ENCODE data around the gene NDUFB8.

NDUFB8 gene

DNA sequence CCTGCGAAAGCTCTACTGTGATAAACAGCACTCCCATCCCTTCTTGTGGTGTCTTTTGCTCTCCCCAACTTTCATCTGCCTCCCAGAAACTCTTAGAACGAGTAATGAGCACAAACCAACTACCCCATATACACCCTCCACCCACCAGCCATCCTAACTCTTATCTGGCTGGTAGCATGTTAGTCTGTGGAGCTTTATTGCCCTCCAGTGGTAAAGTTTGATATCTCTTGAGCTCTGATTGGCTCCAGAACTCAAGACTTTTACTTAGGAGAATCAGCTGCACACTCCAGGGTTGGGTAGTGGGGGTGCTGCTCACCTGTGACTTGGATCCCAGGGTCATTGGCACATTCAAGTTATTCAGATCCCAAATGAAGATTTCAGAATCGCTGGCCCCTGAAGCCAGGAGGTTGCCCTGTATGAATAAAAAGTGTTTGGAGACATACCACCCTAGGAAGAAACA is 20.9 kb downstream of the NDUFB8 start:
- no peaks in the 10 kb centered on the region for H3K27me3 ChIP-seq (ENCODE audit: control insufficient read depth in 2 of 2, insufficient read depth in 2 of 2, low read length in 2 of 2)
- no peaks in the 10 kb centered on the region for H3K9me3 ChIP-seq (ENCODE audit: control insufficient read depth in 2 of 2, low read length in 2 of 2)
- no peaks in the 10 kb centered on the region for H3K4me1 ChIP-seq (ENCODE audit: control insufficient read depth in 2 of 2, insufficient read depth in 2 of 2, low read length in 2 of 2)
- H3K9ac ChIP-seq (ENCODE audit: low read depth in 1 of 2, low read length in 2 of 2) = no peak overlapping the region
- H3K4me3 ChIP-seq (ENCODE audit: low read length in 2 of 2) = no peak overlapping the region
- no peak overlapping the region for H3K27ac ChIP-seq (ENCODE audit: low read depth in 2 of 2, low read length in 2 of 2)
- H3K36me3 ChIP-seq (ENCODE audit: control insufficient read depth in 2 of 2, insufficient read depth in 2 of 2, low read length in 2 of 2) = peaks cover 14 to 24% of the 10 kb centered on the region in 2 donors

DNA sequence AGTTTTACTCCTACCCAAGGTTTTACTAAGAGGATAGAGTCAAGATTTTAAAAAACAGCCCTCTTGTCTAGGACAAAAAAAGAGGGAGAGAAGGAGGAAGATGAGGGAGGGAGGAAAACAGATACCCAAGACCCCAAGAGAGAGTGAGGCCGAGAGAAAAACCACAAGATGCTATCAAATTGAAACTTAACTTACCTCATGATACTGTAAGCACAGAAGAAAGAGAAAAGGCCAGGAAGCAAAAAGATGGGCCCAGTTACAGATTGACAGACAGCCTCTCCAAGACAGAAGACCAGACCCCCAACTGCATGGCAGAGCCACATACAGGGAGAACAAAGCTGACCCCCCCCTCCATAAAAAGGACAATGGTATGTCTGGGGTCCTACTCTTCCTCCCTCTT is 21.4 kb downstream of the NDUFB8 start:
- Histone ChIP-seq H3K9me3 (ENCODE audit: control insufficient read depth in 2 of 2, low read length in 2 of 2) (no peaks in the 10 kb centered on the region), H3K4me1 (ENCODE audit: control insufficient read depth in 2 of 2, insufficient read depth in 2 of 2, low read length in 2 of 2) (no peaks in the 10 kb centered on the region), H3K36me3 (ENCODE audit: control insufficient read depth in 2 of 2, insufficient read depth in 2 of 2, low read length in 2 of 2) (peaks cover 14 to 24% of the 10 kb centered on the region in 2 donors), H3K9ac (ENCODE audit: low read depth in 1 of 2, low read length in 2 of 2) (no peak overlapping the region), H3K27me3 (ENCODE audit: control insufficient read depth in 2 of 2, insufficient read depth in 2 of 2, low read length in 2 of 2) (no peaks in the 10 kb centered on the region), H3K4me3 (ENCODE audit: low read length in 2 of 2) (no peak overlapping the region), H3K27ac (ENCODE audit: low read depth in 2 of 2, low read length in 2 of 2) (no peak overlapping the region)

DNA sequence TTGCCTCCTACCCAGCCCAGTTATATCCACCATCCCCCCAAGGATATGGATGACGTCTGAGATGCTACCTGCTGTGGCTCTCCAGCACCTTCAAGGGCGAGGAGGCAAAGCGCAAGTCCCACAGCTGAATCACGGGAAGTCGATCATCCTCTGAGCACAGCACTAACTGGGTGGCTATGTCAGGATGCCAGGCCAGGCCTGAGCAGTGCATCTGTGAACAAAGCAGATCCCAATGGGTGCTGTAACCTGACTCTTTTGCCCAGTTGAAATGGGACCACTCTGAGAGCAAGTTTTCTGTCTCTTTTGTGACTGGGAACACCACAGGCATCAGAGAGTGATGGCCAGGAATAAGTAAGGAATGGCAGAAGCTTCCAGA is 22.3 kb downstream of the NDUFB8 start:
- H3K27ac ChIP-seq (ENCODE audit: low read depth in 2 of 2, low read length in 2 of 2) = no peak overlapping the region
- H3K36me3 ChIP-seq (ENCODE audit: control insufficient read depth in 2 of 2, insufficient read depth in 2 of 2, low read length in 2 of 2) = peaks cover 10 to 23% of the 10 kb centered on the region in 2 donors
- H3K9me3 ChIP-seq (ENCODE audit: control insufficient read depth in 2 of 2, low read length in 2 of 2) = no peaks in the 10 kb centered on the region
- no peaks in the 10 kb centered on the region for H3K27me3 ChIP-seq (ENCODE audit: control insufficient read depth in 2 of 2, insufficient read depth in 2 of 2, low read length in 2 of 2)
- no peak overlapping the region for H3K4me3 ChIP-seq (ENCODE audit: low read length in 2 of 2)
- no peaks in the 10 kb centered on the region for H3K4me1 ChIP-seq (ENCODE audit: control insufficient read depth in 2 of 2, insufficient read depth in 2 of 2, low read length in 2 of 2)
- no peak overlapping the region for H3K9ac ChIP-seq (ENCODE audit: low read depth in 1 of 2, low read length in 2 of 2)

DNA sequence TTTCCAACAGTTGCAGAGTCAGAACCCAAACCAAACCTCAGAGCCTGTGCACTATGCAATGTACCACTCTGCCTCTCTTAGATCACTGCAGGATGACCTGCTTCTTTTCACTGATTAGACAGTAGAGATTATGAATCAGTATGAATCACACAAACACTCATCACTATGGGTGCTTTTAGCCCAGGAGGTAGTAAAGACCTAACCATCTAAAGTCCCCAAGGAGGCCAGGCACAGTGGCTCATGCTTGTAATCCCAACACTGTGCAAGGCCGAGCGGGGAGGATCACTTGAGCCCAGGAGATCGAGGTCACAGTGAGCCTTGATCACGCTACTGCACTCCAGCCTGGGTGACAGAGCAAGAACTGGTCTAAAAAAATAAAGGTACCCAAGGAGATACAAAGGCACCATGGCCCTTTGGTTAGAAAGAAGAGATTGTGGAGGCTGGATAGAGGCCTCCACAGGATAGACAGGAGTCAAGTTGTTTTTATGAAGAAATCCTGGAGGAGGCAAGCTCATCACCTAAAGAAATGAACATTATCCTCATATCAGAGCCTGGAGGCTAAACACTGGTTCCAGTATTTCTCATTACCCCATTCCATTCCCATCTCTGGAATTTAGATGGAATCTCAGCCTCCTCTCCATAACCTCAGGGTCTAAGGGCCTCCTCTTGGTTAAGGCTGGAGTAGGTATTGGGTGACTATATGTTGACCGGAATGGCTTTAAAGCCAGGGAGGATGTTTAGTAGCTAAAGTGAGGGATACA is 22.9 kb downstream of the NDUFB8 start:
- H3K9ac ChIP-seq (ENCODE audit: low read depth in 1 of 2, low read length in 2 of 2) = no peak overlapping the region
- H3K4me1 ChIP-seq (ENCODE audit: control insufficient read depth in 2 of 2, insufficient read depth in 2 of 2, low read length in 2 of 2) = no peaks in the 10 kb centered on the region
- H3K27ac ChIP-seq (ENCODE audit: low read depth in 2 of 2, low read length in 2 of 2) = no peak overlapping the region
- H3K4me3 ChIP-seq (ENCODE audit: low read length in 2 of 2) = no peak overlapping the region
- H3K27me3 ChIP-seq (ENCODE audit: control insufficient read depth in 2 of 2, insufficient read depth in 2 of 2, low read length in 2 of 2) = no peaks in the 10 kb centered on the region
- no peaks in the 10 kb centered on the region for H3K9me3 ChIP-seq (ENCODE audit: control insufficient read depth in 2 of 2, low read length in 2 of 2)
- peaks cover 15 to 25% of the 10 kb centered on the region in 2 donors for H3K36me3 ChIP-seq (ENCODE audit: control insufficient read depth in 2 of 2, insufficient read depth in 2 of 2, low read length in 2 of 2)

DNA sequence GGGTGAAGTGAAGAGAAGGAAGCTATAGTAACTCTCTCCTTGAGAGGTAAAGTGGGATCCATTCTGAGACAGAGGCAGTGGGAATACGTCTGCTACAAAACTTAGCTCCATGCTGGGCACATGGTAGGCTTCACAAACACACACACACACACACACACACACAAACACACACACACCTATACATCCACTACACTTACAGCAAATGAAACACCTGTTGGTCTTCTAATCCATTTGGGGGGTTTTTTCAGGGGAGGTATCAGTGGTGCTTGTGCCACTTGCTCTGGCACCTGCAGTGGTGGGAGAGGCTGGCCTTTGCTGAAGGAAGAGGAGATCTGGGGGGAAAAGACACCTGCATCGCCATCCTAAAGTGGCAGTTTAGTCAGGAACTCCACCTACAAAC is 24.5 kb downstream of the NDUFB8 start:
- H3K27me3 ChIP-seq (ENCODE audit: control insufficient read depth in 2 of 2, insufficient read depth in 2 of 2, low read length in 2 of 2) = no peaks in the 10 kb centered on the region
- no peak overlapping the region for H3K4me3 ChIP-seq (ENCODE audit: low read length in 2 of 2)
- no peaks in the 10 kb centered on the region for H3K9me3 ChIP-seq (ENCODE audit: control insufficient read depth in 2 of 2, low read length in 2 of 2)
- no peaks in the 10 kb centered on the region for H3K4me1 ChIP-seq (ENCODE audit: control insufficient read depth in 2 of 2, insufficient read depth in 2 of 2, low read length in 2 of 2)
- H3K9ac ChIP-seq (ENCODE audit: low read depth in 1 of 2, low read length in 2 of 2) = no peak overlapping the region
- no peak overlapping the region for H3K27ac ChIP-seq (ENCODE audit: low read depth in 2 of 2, low read length in 2 of 2)
- peaks cover 16 to 33% of the 10 kb centered on the region in 2 donors for H3K36me3 ChIP-seq (ENCODE audit: control insufficient read depth in 2 of 2, insufficient read depth in 2 of 2, low read length in 2 of 2)

DNA sequence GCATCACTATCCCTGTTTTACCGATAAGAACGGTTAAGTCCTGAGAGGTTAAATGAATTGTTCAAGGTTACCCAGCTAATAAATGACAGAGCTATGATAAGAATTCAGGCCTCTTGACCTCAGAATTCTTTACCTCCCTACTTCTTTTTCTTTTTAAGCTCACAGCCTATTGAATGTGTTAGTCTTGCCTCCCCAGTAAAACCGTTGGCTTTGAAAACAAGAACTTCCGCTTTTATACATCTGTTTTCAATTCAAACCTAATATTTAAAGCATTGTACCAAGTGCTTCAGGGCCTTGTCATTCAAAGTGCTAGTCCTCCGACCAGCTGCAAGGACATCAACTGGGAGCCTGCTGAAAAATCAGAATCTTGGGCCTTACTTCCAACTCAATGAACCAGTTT is 25.6 kb downstream of the NDUFB8 start:
- Histone ChIP-seq H3K9me3 (ENCODE audit: control insufficient read depth in 2 of 2, low read length in 2 of 2) (no peaks in the 10 kb centered on the region), H3K36me3 (ENCODE audit: control insufficient read depth in 2 of 2, insufficient read depth in 2 of 2, low read length in 2 of 2) (peaks cover 16 to 35% of the 10 kb centered on the region in 2 donors), H3K4me1 (ENCODE audit: control insufficient read depth in 2 of 2, insufficient read depth in 2 of 2, low read length in 2 of 2) (no peaks in the 10 kb centered on the region), H3K27me3 (ENCODE audit: control insufficient read depth in 2 of 2, insufficient read depth in 2 of 2, low read length in 2 of 2) (no peaks in the 10 kb centered on the region), H3K27ac (ENCODE audit: low read depth in 2 of 2, low read length in 2 of 2) (no peak overlapping the region), H3K9ac (ENCODE audit: low read depth in 1 of 2, low read length in 2 of 2) (no peak overlapping the region), H3K4me3 (ENCODE audit: low read length in 2 of 2) (no peak overlapping the region)

DNA sequence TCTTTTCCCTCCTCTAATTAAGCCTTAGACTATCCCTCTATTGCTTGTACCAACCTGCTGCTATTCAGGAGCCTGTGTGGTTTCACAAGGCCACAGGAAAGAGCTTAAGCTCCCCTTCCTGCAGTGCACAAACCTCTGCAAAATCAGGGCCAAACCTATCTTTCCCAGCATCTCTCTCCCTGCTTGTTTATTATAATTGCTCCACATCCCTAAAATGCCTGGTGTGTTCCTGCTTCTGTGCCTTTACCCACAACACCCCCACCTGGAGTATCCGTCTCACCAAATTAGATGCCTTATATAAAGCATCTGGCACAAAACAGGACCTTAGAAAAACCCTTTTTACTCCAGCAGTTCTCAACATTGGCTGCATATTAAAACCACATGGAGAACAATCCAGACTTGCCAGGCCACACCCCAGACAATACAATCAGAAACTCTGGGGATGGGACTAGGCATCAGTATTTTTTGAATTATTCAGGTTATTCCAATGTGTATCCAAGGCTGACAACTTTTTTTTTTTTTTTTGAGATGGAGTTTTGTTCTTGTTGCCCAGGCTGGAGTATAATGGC is 26.7 kb downstream of the NDUFB8 start:
- Histone ChIP-seq H3K4me3 (ENCODE audit: low read length in 2 of 2) (no peak overlapping the region), H3K36me3 (ENCODE audit: control insufficient read depth in 2 of 2, insufficient read depth in 2 of 2, low read length in 2 of 2) (peaks cover 18 to 43% of the 10 kb centered on the region in 2 donors), H3K27ac (ENCODE audit: low read depth in 2 of 2, low read length in 2 of 2) (no peak overlapping the region), H3K9ac (ENCODE audit: low read depth in 1 of 2, low read length in 2 of 2) (no peak overlapping the region), H3K9me3 (ENCODE audit: control insufficient read depth in 2 of 2, low read length in 2 of 2) (no peaks in the 10 kb centered on the region), H3K27me3 (ENCODE audit: control insufficient read depth in 2 of 2, insufficient read depth in 2 of 2, low read length in 2 of 2) (no peaks in the 10 kb centered on the region), H3K4me1 (ENCODE audit: control insufficient read depth in 2 of 2, insufficient read depth in 2 of 2, low read length in 2 of 2) (no peaks in the 10 kb centered on the region)

DNA sequence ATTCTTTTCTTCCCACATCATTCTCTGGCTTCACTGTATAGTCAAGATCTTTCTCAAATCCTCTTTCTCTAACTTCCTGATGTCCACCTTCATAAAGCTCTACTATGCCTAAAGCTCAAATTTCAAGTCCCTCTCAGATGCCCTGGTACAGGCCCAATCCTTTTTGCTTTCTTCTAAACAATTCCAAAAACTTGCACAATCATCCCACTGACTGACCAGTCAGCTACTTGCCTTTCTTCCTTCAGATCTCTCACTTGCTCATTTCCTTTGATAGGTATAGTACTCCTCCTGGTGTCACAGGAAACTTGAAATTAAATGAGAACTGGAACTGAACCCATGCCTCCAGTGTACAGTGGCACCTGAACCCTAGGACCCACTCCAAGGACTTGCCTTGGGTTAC is 28.2 kb downstream of the NDUFB8 start:
- Histone ChIP-seq H3K9ac (ENCODE audit: low read depth in 1 of 2, low read length in 2 of 2) (no peak overlapping the region), H3K4me1 (ENCODE audit: control insufficient read depth in 2 of 2, insufficient read depth in 2 of 2, low read length in 2 of 2) (no peaks in the 10 kb centered on the region), H3K9me3 (ENCODE audit: control insufficient read depth in 2 of 2, low read length in 2 of 2) (no peaks in the 10 kb centered on the region), H3K4me3 (ENCODE audit: low read length in 2 of 2) (no peak overlapping the region), H3K36me3 (ENCODE audit: control insufficient read depth in 2 of 2, insufficient read depth in 2 of 2, low read length in 2 of 2) (peaks cover 30 to 51% of the 10 kb centered on the region in 2 donors), H3K27me3 (ENCODE audit: control insufficient read depth in 2 of 2, insufficient read depth in 2 of 2, low read length in 2 of 2) (no peaks in the 10 kb centered on the region), H3K27ac (ENCODE audit: low read depth in 2 of 2, low read length in 2 of 2) (no peak overlapping the region)

DNA sequence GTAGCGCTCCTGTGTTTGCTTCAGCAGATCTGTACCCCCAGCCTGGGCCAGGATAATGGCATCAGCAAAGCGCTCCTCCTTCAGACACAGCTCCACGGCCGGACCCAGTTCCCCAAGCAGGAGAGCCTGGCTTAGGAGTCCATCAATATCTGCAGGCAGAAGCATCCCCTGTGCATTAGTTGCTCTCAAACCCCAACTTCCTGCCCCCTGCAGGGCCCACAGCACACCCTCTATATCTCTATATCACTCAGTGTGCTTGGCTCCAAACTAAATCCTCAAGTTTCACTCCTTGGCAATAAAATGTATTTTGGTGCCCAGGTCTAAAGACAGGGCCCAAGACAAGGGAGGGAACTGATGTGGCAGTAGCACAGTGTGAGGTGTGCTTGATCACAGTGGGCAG is 31.6 kb downstream of the NDUFB8 start:
- H3K4me1 ChIP-seq (ENCODE audit: control insufficient read depth in 2 of 2, insufficient read depth in 2 of 2, low read length in 2 of 2) = no peaks in the 10 kb centered on the region
- H3K27ac ChIP-seq (ENCODE audit: low read depth in 2 of 2, low read length in 2 of 2) = no peak overlapping the region
- H3K27me3 ChIP-seq (ENCODE audit: control insufficient read depth in 2 of 2, insufficient read depth in 2 of 2, low read length in 2 of 2) = no peaks in the 10 kb centered on the region
- peaks cover 26 to 55% of the 10 kb centered on the region in 2 donors for H3K36me3 ChIP-seq (ENCODE audit: control insufficient read depth in 2 of 2, insufficient read depth in 2 of 2, low read length in 2 of 2)
- no peaks in the 10 kb centered on the region for H3K9me3 ChIP-seq (ENCODE audit: control insufficient read depth in 2 of 2, low read length in 2 of 2)
- no peak overlapping the region for H3K4me3 ChIP-seq (ENCODE audit: low read length in 2 of 2)
- H3K9ac ChIP-seq (ENCODE audit: low read depth in 1 of 2, low read length in 2 of 2) = no peak overlapping the region

DNA sequence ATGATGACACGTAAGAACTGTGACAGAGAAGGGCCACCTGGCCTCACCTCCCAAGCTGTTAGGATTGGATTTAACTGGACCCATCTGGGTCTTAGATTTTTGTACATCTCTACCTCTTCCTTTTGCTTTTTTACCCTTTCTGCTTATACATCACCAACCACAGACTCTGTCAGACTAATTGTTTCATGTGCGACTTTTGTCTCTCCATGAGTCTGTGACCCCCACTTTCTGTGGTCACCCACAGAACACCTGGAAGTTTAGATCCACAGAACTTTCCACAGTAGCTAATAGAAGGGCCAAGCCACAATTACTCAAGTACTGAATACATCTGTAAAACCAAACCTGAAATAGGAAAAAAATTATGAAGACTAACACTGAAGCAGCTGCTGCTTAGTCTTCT is 33.1 kb downstream of the NDUFB8 start:
- Histone ChIP-seq H3K9ac (ENCODE audit: low read depth in 1 of 2, low read length in 2 of 2) (no peak overlapping the region), H3K27me3 (ENCODE audit: control insufficient read depth in 2 of 2, insufficient read depth in 2 of 2, low read length in 2 of 2) (no peaks in the 10 kb centered on the region), H3K36me3 (ENCODE audit: control insufficient read depth in 2 of 2, insufficient read depth in 2 of 2, low read length in 2 of 2) (peaks cover 19 to 46% of the 10 kb centered on the region in 2 donors), H3K4me3 (ENCODE audit: low read length in 2 of 2) (no peak overlapping the region), H3K4me1 (ENCODE audit: control insufficient read depth in 2 of 2, insufficient read depth in 2 of 2, low read length in 2 of 2) (no peaks in the 10 kb centered on the region), H3K9me3 (ENCODE audit: control insufficient read depth in 2 of 2, low read length in 2 of 2) (no peaks in the 10 kb centered on the region), H3K27ac (ENCODE audit: low read depth in 2 of 2, low read length in 2 of 2) (no peak overlapping the region)

Measured in mucosa of rectum (tissue), 2 donors.